T-helper 1 cell treated with Interleukin-12 subunit alpha and Interleukin-12 subunit beta and Interleukin-4 antibody, amounts not matched to agents 30 ng/mL and 1 ng/mL, for 36 hours (primary cell): ENCODE results near the gene CDC42BPB. TPM values are rescaled to one million over a fixed set of nuclear protein-coding genes. Genes with fewer than 3 reads are reported as not detected.

ENCODE experiments used
- intact Hi-C: fragments of 100-400 bp; cut with micrococcal nuclease; formaldehyde crosslinking; loops from one replicate; pipeline ENCODE4 v1.15.1; 2024
- total RNA-seq: library from RNA; stranded (reverse); gene quantifications from 2 replicates; pipeline ENCODE4 v1.2.3, GENCODE V29; 2022

CDC42BPB gene
- total RNA-seq, 1 donor from 2014 or later: 1.2 TPM

- intact Hi-C loops: no loop called here
These were observed 58.0 kb downstream of the CDC42BPB start for GRCh38 chr14:102999227-102999895.

- intact Hi-C loops: no loop called here
These were observed 59.0 kb downstream of the CDC42BPB start for GRCh38 chr14:102998393-102998792.

- intact Hi-C loops: no loop called here
These were observed 60.4 kb downstream of the CDC42BPB start for GRCh38 chr14:102996941-102997340.

- intact Hi-C loops: no loop called here
These were observed 62.7 kb downstream of the CDC42BPB start for GRCh38 chr14:102994689-102995088.

DNA sequence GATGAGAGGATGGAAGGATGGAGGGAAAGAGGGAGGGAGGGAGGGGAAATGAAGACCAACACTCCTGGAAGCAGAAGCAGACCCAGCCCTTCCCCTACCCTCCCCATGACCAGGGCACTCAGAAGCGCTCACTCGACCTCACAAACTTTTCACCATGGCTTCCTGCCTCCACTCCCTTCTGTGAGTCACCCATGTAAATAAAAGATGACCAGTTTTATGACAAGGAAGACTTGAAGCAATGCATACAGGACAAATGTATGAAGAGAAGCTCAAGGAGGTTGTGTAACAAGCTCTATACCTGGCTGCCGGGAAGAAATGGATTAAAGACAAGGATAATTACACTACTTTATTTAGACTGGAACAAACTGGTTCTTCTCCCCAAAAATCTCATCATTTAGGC, 63.8 kb downstream of the CDC42BPB start:
- intact Hi-C loops: no loop called here

DNA sequence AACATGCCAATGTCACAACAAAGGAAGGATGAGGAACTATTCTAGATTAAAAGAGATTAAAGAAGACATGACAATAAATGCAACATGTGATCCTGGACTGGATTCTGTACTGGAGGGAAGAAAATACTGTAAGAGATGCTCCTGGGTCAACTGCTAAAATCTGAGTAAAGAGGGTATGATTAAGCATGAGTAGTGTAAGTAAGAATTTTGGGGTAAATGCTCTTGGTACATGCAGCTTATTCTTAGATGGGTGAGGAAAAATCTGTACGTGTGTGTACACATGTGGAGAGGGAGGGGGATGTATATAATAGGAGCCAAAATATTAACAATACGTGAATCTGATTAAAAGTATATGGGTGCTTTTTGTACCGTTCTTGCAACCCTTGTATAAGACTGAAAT, 66.0 kb downstream of the CDC42BPB start:
- intact Hi-C loops: no loop called here

DNA sequence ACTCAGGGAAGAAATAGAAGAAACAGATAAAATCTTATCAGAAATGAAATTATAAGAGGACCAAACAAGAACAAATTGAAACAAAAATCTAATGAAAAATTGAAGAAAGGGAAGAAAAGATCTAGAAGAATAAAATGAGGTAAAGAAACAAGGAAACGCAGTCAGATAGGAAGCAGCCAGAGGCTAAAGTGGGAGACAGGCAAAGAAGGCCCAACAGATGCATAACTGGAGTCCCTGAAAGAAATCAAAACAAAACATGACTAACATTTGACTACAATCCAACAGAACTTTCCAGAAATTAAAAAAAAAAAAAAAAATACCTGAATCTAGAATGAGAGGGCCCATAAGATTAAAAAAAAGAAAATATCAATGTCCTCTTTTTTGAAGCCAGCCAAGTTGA, 69.3 kb downstream of the CDC42BPB start:
- intact Hi-C loops: no loop called here

DNA sequence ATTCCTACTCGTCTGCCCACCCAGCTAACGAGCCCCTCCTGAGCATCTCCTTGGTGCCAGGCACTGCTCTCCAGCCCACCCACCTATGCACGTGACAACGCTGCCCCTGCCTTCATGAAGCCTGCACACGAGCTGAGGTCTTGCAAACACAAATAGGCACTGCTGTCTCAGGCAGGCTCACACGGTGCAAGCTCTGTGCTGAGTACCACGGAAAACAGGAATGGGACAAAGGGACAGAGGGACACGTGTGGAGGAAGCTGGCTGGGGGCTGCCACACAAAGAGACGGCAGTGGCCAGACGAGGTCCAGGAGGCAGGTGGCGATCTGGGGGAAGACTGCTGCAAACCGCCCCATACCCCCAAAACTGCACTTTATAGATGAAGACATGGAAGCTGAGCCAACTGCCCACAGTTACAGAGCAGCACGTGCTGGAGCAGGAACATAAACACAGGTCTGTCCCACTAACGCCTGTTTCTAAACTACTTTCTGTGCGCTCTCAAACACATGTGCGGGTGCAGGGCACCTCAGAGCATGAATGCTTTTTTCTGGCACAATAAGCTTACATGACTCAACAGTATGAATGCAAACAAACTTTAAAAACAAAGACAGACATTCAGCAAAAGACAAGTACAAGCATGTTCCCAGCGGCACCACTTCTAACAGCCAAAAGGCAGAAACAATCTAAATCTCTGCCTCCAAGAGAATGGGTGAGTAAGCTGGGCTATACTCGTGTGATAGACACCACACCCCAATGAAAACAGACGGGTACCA, 70.4 kb downstream of the CDC42BPB start:
- intact Hi-C loops: no loop called here

DNA sequence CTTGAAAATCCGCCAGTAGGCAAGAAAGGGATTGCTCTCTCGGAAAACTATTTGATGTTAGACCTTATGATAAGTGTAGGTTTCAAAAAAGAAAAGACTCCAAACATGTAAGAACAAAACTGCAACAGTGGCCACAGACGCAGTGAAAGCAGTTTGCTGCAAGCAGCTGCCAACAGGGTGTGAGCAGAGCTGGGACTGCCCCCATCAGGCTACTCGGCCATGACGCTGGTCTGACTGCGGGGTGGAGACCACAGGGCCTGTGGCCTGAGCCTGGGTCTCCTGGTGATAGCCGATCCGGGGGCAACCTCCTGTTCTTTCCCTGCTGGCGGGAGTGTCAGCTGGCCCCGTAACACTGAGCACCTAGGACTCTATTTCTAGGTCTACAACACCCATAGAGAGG, 71.7 kb downstream of the CDC42BPB start:
- intact Hi-C loops: no loop called here

DNA sequence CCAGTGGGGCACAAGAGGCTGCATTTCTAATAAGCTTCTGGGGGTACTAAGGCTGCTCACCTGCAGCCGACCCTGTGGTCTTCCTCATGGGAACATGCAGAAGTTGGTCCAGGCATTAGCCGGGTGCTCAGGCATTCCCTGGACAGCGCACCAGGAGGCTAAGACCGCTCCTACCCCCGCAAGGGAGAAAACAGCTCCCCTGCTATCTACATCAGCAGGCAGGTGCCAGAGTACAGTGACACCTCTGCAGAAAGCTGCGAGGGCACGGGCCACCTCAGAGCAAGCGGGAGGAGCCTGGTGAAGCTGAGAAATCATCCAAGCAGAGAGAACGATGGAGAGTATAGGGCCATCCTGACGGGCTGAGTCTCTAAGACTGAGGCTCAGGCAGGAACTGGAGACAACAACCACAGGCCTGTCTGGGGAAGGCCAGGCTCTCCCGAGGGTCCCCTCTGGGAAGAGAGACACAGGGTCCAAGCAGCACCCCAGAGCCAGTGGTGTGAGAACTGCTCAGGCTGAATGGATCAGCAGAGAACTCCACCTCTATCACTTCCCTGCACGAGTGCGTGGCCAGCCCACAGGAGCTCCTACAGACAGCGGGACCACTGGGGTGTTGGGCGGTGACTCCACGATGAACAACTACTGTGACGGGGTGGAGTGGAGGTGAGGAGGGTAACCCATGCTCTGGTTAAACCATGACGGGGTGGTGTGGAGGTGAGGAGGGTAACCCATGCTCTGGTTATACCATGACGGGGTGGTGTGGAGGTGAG, 72.8 kb downstream of the CDC42BPB start:
- intact Hi-C loops: no loop called here

- intact Hi-C loops: no loop called here
These were observed 73.9 kb downstream of the CDC42BPB start for GRCh38 chr14:102983496-102983895.

DNA sequence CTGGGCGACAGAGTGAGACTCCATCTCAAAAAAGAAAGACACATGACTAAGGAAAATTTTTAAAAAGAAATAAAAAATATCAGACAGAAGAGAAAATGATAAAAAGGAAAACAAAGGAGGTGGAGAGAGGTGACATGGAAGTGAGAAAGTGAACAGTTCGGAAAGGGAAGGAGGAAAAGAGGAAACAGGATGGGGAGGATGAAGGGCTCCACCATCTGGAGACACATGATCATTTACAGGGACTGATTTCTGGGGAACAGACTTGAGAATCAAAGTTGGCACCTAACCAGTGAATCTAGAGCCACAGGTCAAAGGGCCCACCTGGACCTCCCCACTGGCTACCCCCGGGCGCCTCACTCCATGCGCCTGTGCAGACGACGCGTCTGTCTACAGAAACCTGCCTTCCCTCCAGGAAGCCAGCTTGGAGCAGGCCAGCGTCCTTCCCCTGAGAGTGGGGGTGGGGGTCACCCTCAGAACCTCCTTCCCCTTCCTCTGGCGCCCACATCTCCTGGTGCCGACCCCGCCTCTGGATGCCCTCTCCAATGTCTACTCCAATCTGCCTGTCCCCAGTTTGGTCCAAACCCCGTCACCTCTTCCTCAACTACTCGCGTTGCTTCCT, 74.4 kb downstream of the CDC42BPB start:
- intact Hi-C loops: no loop called here

DNA sequence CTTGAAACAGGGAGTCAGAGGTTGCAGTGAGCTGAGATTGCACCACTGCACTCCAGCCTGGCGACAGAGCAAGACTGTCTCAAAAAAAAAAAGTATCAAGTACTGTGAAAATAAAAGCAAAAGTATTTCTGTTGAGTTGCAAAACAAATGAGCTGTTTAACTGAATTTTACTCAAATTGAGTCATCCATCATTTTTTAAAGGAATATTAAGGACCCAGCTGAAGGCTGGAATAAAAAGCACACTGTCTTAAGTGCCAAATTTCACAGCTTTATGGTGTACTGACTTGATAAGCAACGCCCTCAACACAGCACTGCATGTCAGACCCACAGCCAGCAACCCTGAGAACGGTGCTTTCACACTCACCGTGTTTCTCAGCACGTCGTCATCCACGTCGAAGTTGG, 76.9 kb downstream of the CDC42BPB start:
- intact Hi-C loops: no loop called here

DNA sequence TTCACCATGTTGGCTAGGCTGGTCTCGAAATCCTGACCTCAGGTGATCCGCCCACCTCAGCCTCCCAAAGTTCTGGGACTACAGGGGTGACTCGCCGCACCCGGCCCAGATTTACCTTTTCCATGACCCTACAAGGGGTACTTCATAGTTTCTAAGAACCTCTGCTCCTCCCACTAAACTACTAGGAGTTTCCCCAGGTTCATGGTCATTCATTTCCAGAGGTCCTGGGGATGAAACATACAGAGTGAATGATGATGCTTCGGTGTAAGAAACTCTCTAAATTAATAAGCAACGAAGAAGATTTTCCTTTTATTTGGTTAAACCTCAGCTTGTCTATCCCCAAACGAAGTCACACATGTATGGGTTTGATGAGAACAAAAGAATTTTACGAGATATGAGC, 77.9 kb downstream of the CDC42BPB start:
- intact Hi-C loops: no loop called here

GRCh38 chr14:102977475-102977874, 79.9 kb downstream of the CDC42BPB start:
- intact Hi-C loops: no loop called here

DNA sequence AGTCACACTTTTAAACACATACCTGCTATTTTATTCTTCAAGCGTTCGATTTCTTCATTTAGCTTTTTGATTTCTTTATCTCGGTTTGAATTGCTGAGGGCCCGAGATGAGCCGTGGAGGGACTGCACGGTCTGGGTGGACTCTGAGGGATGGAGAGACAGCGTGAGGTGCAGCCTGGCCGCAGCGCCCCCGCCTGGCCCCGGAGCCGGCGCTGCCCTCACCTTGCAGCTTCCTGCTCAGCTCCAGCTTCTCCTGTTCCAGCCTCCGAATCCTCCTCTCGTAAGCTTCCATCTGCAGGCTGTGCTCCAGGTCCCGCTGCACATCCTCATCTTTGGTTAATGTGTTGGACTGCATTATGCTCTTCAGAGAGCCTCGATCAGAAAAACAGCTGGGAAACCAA, 81.7 kb downstream of the CDC42BPB start:
- intact Hi-C loops: no loop called here

DNA sequence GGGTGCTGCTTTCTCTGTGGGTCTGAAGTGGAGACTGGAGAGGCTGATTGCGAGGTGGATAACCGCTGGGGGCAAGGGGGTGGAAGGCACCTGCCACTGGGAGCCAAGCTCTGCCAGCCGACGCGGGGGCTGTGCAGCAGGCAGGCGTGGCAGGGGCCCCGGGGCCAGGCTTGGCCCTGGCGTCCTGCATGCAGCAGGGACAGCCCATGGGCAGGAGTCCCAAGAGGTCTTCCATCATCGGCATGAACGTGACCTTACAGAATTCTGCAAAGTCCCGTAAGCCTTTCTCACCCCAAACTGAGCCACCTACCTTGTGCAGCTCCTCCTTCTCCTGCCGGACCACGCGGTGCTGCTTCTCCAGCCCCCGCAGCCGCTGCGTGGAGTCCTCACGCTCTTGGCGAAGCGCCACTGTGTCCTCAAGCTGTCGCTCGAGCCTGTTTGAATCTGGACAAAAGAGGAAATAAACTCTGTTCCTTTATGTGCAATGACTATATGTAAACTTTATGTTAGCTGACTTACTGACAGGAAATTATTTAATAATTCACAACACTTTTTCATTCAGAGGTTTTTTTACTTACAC, 83.6 kb downstream of the CDC42BPB start:
- intact Hi-C loops: no loop called here

GRCh38 chr14:102971836-102972606, 85.3 kb downstream of the CDC42BPB start:
- intact Hi-C loops: no loop called here

DNA sequence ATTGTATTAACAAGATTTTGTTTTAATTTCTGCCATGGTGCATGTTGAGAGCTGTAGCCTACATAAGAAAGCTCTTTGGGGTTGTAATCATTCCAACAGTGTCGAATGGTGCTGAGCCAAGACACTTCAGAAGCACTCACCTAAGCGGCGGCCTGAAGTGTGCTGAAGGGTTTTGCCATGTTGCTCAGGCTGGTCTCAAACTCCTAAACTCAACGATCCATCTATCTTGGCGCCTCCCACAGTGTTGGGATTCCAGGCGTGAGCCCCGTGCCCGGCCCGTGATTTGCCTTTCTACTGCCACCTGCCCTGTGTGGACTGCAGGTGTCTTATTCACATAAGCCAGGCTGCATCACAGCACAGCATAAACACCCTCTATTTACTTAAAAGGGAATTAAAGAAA, 86.0 kb downstream of the CDC42BPB start:
- intact Hi-C loops: no loop called here

- intact Hi-C loops: no loop called here
These were observed 86.9 kb downstream of the CDC42BPB start for GRCh38 chr14:102970496-102970895.

DNA sequence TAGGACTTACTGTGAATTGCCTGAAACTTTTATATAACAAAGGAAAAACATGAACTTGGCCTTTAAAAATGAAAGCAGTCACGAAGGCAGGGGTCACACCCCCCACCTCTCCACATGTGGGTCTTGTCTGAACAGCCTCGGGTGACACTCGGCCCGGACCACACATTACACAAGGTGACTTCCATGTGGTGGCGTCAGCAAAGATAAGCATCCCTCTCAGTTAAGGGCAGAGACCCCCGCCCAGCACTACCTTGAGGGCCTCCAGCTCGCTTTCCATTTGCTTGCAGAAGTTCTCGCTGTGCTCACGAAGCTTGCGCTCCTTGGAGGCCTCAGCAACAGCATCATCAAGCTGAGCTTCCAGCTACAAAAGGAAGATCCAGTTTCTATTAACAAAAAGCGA, 87.4 kb downstream of the CDC42BPB start:
- intact Hi-C loops: no loop called here
